Endothelial cell of umbilical vein (primary cell): ENCODE measurements around the gene PLA2G4C. TPM values are rescaled to one million over a fixed set of nuclear protein-coding genes. Genes with fewer than 3 reads are reported as not detected.
"Not testable (repeated sequence)": the region's sequence is repeated elsewhere in the genome, so short reads cannot be mapped to it uniquely, and the experiment has no call there.

ENCODE experiments used
- BruUV-seq: library from RNA; stranded (reverse); fragments of 400-500 nt; replicated peaks from 2 replicates; lab custom pipeline; 2021; lab: Mats Ljungman, UMichigan
- CTCF ChIA-PET: fragments of 300-600, 350-600 bp; sonication (Branson Sonifier 250); formaldehyde crosslinking; loops from one replicate; lab custom pipeline; 2021; ENCODE audit warnings: antibody characterized with exemption, inconsistent platforms; lab: Charles Lee
- POLR2A ChIA-PET: fragments of 300-600, 350-600 bp; sonication (Branson Sonifier 250); formaldehyde crosslinking; loops from one replicate; lab custom pipeline; 2021; ENCODE audit warnings: antibody characterized with exemption, inconsistent platforms; lab: Charles Lee
- DNase-seq: peaks from one replicate; pipeline ENCODE4 v3.0.0-alpha.2; 2011; ENCODE audit warnings: low read depth, low spot score
- FAIRE-seq: peaks from 2 replicates; lab custom pipeline; 2011; peaks lifted over from hg19 to GRCh38; lab: Jason Lieb, UNC
- H2AFZ ChIP-seq: 2 replicates; pipeline ENCODE4 v1.6.0; 2012; ENCODE audit warnings: low read depth, low read length, control low read depth, inconsistent platforms
- H3K27ac ChIP-seq: 2 replicates; pipeline ENCODE4 v1.5.1; 2011; ENCODE audit warnings: low read depth, mild to moderate bottlenecking, control low read depth, low read length, moderate library complexity; ENCODE audit not compliant: insufficient read depth
- H3K27me3 ChIP-seq, 2 experiments: 2 replicates each; pipeline versions ENCODE4 v1.6.0 to v1.6.1; 2011; ENCODE audit warnings: low read length in 2 of 2, mixed read lengths in 1 of 2; ENCODE audit not compliant: control insufficient read depth in 2 of 2, insufficient read depth in 2 of 2
- H3K36me3 ChIP-seq, 2 experiments: 2 replicates in 1 of 2; 3 replicates in 1 of 2; pipeline ENCODE4 v1.5.1; 2011; ENCODE audit warnings: low read length in 2 of 2, mild to moderate bottlenecking in 1 of 2, moderate library complexity in 1 of 2; ENCODE audit not compliant: control insufficient read depth in 2 of 2, insufficient read depth in 2 of 2; ENCODE audit errors: extremely low read depth in 1 of 2
- H3K4me1 ChIP-seq: 3 replicates; pipeline ENCODE4 v1.5.1; 2011; ENCODE audit warnings: mild to moderate bottlenecking, low read length; ENCODE audit not compliant: control insufficient read depth, insufficient read depth; ENCODE audit errors: extremely low read depth
- H3K4me2 ChIP-seq: 2 replicates; pipeline ENCODE4 v1.6.1; 2011; ENCODE audit warnings: low read length, control low read depth, mixed read lengths; ENCODE audit not compliant: insufficient read depth
- H3K4me3 ChIP-seq, 3 experiments: fragments of 200-600 bp in 1 of 3; sonication (generic), shearing (Covaris generic) in 1 of 3; replicated peaks in 1 of 3; 2 replicates each; pipeline ENCODE4 v1.5.1; 2011 to 2016; ENCODE audit warnings: control low read depth in 3 of 3, low read length in 3 of 3, mild to moderate bottlenecking in 2 of 3, inconsistent platforms in 1 of 3, low read depth in 1 of 3, moderate library complexity in 1 of 3; ENCODE audit not compliant: insufficient read depth in 1 of 3
- H3K79me2 ChIP-seq: 2 replicates; pipeline ENCODE4 v1.6.0; 2012; ENCODE audit warnings: low read length, inconsistent platforms; ENCODE audit not compliant: control insufficient read depth, insufficient read depth
- H3K9ac ChIP-seq: replicated peaks from 2 replicates; pipeline ENCODE3; 2011; ENCODE audit warnings: low read length, control low read depth; ENCODE audit not compliant: insufficient read depth; ENCODE audit errors: extremely low read depth
- H3K9me1 ChIP-seq: replicated peaks from 3 replicates; pipeline ENCODE4 v1.6.0; 2011; ENCODE audit warnings: mild to moderate bottlenecking, low read length; ENCODE audit not compliant: control insufficient read depth, insufficient read depth; ENCODE audit errors: extremely low read depth
- H3K9me3 ChIP-seq: replicated peaks from 2 replicates; pipeline ENCODE4 v1.5.1; 2012; ENCODE audit warnings: low read length, inconsistent platforms; ENCODE audit not compliant: control insufficient read depth, insufficient read depth
- H4K20me1 ChIP-seq: replicated peaks from 2 replicates; pipeline ENCODE3; 2011; ENCODE audit warnings: mild to moderate bottlenecking, low read length; ENCODE audit not compliant: control insufficient read depth, insufficient read depth; ENCODE audit errors: extremely low read depth
- EZH2 ChIP-seq: IDR thresholded peaks from 2 replicates; pipeline ENCODE4 v1.6.1; 2012; ENCODE audit warnings: borderline replicate concordance, low read depth, mild to moderate bottlenecking, moderate library complexity, low read length, inconsistent platforms; ENCODE audit not compliant: severe bottlenecking
- GATA2 ChIP-seq: IDR thresholded peaks from 2 replicates; pipeline ENCODE4 v1.7.0; 2011; ENCODE audit warnings: low read depth, mild to moderate bottlenecking, moderate library complexity, mixed read lengths, low read length; ENCODE audit not compliant: insufficient read length, insufficient read depth
- dilution Hi-C: fragments of 300-500 bp; cut with MboI; formaldehyde crosslinking; loops from one replicate; pipeline ENCODE4 v1.15.0; 2019; ENCODE audit warnings: low sequenced_read_pairs; ENCODE audit not compliant: extremely low pct_ligation_motif_present
- intact Hi-C: fragments of 100-400 bp; cut with micrococcal nuclease; formaldehyde crosslinking; loops from one replicate; pipeline ENCODE4 v1.10.0; 2022
- polyA plus RNA-seq, 4 experiments: library from polyadenylated mRNA; depleted of rRNA in 3 of 4; stranded (reverse) in 3 of 4; unstranded in 1 of 4; fragments of >200 nt; gene quantifications; 2 replicates each; pipeline versions ENCODE4 v1.2.1 to v1.2.3, GENCODE V29; 2011 to 2012; ENCODE audit warnings: missing spikeins in 1 of 4
- total RNA-seq: library from RNA; stranded (reverse); gene quantifications from 2 replicates; pipeline ENCODE4 v1.2.3, GENCODE V29; 2021
- TF ChIP-seq, protein P1 (sequence below): IDR thresholded peaks from 2 replicates; pipeline ENCODE4 v1.6.1; 2011; ENCODE audit not compliant: insufficient read depth, insufficient read length
- TF ChIP-seq, protein P2 (sequence below), 2 donors: IDR thresholded peaks; 1 replicate in 1 of 2; 2 replicates in 1 of 2; pipeline ENCODE4 v1.5.1; 2011; ENCODE audit warnings: low read length in 2 of 2, mild to moderate bottlenecking in 2 of 2, moderate library complexity in 2 of 2, control low read depth in 1 of 2, inconsistent platforms in 1 of 2, low read depth in 1 of 2; ENCODE audit not compliant: insufficient read depth in 1 of 2; ENCODE audit errors: extremely low read depth in 1 of 2

The PLA2G4C gene
- total and polyA plus RNA-seq, 2 donors (not counting 3 experiments of a cell fraction or from before 2014, with no cell fraction given): 53.1 to 63.4 TPM

DNA sequence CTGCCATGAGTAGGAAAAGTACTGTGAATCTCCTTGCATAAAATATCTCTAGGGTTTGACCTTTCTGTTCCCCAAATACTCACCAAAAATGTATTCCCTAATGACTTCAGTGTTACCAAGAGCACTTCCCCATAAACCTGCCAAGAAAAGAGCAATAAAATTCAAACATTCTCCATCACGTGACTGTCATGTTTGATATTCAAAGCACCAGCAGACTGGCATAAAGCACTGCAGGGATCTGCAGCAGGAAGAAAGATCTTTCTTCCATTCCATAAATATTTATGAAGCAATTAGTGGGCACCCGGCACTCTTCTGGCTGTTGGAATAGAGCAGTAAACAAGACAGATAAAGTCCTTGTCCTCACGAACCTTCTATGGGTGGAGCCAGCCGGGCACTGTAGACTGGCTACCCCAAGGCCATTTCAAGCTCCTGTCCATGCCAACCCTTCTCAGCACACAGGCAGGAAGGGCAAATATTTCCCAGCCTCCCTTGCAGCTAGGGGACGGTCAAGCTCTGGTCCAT, 20.3 kb downstream of the PLA2G4C start:
- Histone ChIP-seq H3K79me2 (no peaks in the 10 kb centered on the region), H3K4me3 (no peak overlapping the region), H3K27me3 (peaks cover 0 to 2% of the 10 kb centered on the region in 2 experiments), H3K36me3 (no peaks in the 10 kb centered on the region), H3K9me3 (no peaks in the 10 kb centered on the region), H4K20me1 (no peaks in the 10 kb centered on the region), H2AFZ (no peak overlapping the region), H3K9ac (no peak overlapping the region), H3K4me1 (peaks cover 4% of the 10 kb centered on the region), H3K27ac (no peak overlapping the region), H3K4me2 (no peak overlapping the region), H3K9me1 (no peaks in the 10 kb centered on the region)
- CTCF ChIA-PET: interaction anchor here (0.7 to 1.2 kb wide), 2 partner anchors 21 to 221 kb away, joined by 3 read pairs; no protein-coding TSS in a partner anchor
- FAIRE-seq (peak; percentile 48), DNase-seq (no peak)
- no TSS peak for BruUV-seq
- POLR2A ChIA-PET: no interaction called here
- intact Hi-C loops: no loop called here
- dilution Hi-C loops: no loop called here
- TF ChIP-seq GATA2 (no peak), EZH2 (no peak)
- TF ChIP-seq, protein P1, sequence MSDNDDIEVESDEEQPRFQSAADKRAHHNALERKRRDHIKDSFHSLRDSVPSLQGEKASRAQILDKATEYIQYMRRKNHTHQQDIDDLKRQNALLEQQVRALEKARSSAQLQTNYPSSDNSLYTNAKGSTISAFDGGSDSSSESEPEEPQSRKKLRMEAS: no peak
- TF ChIP-seq, protein P2, sequence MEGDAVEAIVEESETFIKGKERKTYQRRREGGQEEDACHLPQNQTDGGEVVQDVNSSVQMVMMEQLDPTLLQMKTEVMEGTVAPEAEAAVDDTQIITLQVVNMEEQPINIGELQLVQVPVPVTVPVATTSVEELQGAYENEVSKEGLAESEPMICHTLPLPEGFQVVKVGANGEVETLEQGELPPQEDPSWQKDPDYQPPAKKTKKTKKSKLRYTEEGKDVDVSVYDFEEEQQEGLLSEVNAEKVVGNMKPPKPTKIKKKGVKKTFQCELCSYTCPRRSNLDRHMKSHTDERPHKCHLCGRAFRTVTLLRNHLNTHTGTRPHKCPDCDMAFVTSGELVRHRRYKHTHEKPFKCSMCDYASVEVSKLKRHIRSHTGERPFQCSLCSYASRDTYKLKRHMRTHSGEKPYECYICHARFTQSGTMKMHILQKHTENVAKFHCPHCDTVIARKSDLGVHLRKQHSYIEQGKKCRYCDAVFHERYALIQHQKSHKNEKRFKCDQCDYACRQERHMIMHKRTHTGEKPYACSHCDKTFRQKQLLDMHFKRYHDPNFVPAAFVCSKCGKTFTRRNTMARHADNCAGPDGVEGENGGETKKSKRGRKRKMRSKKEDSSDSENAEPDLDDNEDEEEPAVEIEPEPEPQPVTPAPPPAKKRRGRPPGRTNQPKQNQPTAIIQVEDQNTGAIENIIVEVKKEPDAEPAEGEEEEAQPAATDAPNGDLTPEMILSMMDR (IDR thresholded peaks at IDR 0.05; ENCODE audit: extremely low read depth in 1 of 2, insufficient read depth in 1 of 2, low read depth in 1 of 2, low read length in 2 of 2): no peak

DNA sequence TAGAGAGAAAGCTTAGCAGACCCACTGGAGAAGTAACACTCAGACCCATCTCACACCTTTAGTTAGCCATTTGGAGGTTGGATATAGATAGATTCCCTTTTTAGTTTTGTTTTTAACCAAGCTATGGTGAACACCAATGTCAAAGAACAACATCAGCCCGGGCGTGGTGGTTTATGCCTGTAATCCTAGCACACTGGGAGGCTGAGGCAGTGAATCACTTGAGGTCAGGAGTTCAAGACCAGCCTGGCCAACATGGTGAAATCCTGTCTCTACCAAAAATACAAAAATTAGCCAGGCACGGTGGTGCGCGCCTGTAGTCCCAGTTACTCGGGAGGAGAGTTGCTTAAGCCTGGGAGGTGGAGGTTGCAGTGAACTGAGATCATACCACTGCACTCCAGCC, 21.6 kb downstream of the PLA2G4C start:
- H3K27ac ChIP-seq, H3K79me2 ChIP-seq, H3K4me2 ChIP-seq, H4K20me1 ChIP-seq, H3K27me3 ChIP-seq, FAIRE-seq, H3K4me1 ChIP-seq, intact Hi-C loops, H3K9me3 ChIP-seq, POLR2A ChIA-PET, H3K9ac ChIP-seq, H3K9me1 ChIP-seq, CTCF ChIA-PET, H3K36me3 ChIP-seq, H2AFZ ChIP-seq, BruUV-seq, DNase-seq, dilution Hi-C loops, H3K4me3 ChIP-seq: not testable (repeated sequence)
